ENCODE results near the gene CIAPIN1. TPM values are rescaled to one million over a fixed set of nuclear protein-coding genes. Genes with fewer than 3 reads are reported as not detected.

CIAPIN1 gene
- total RNA-seq, result 54.6 and 55.4 TPM in 2 replicates

GRCh38 chr16:57447186-57447962, at the start of gene CIAPIN1, which contains the start of gene COQ9:
Gene CIAPIN1 (minus strand): TSS chr16:57447385. CDS start chr16:57440928, 6,457 bp downstream.
Gene COQ9 (plus strand): TSS chr16:57447479. CDS start chr16:57447506, 27 bp downstream.

GRCh38 chr16:57485916-57486857, 39.0 kb upstream of the CIAPIN1 start, which contains the start of gene DOK4:
Gene DOK4 (minus strand): TSS chr16:57486493. CDS start chr16:57479507, 6,986 bp downstream.

GRCh38 chr16:57462209-57462977, 15.2 kb upstream of the CIAPIN1 start, which contains the start of gene POLR2C:
Gene POLR2C (plus strand): TSS chr16:57462679. CDS start chr16:57462725, 46 bp downstream.

GRCh38 chr16:57403965-57404817, 43.0 kb downstream of the CIAPIN1 start, which contains the start of gene CCL17:
Gene CCL17 (plus strand): TSS chr16:57404767. CDS start chr16:57413933, 9,166 bp downstream.

Other genes starting within 250 kb of the CIAPIN1 start
- 59.6 and 68.3 TPM in 2 replicates for gene ARL2BP, start 202.1 kb downstream of the CIAPIN1 start, total RNA-seq
- gene PLLP, start 162.7 kb downstream of the CIAPIN1 start, total RNA-seq, result 2.0 and 9.6 TPM in 2 replicates
- gene CCL22, start 88.6 kb downstream of the CIAPIN1 start, total RNA-seq, result not detected in 2 replicates
- gene CX3CL1, start 74.9 kb downstream of the CIAPIN1 start, total RNA-seq, result 2.4 and 12.9 TPM in 2 replicates
- not detected in 2 replicates for gene CCL17, start 42.6 kb downstream of the CIAPIN1 start, total RNA-seq
- 40.4 and 51.7 TPM in 2 replicates for gene COQ9, start 94 bp upstream of the CIAPIN1 start, total RNA-seq
- 104 and 118 TPM in 2 replicates for gene POLR2C, start 15.3 kb upstream of the CIAPIN1 start, total RNA-seq
- gene DOK4, start 39.1 kb upstream of the CIAPIN1 start, total RNA-seq, result 32.9 and 48.2 TPM in 2 replicates
- 10.6 and 24.1 TPM in 2 replicates for gene CCDC102A, start 89.2 kb upstream of the CIAPIN1 start, total RNA-seq
- 0.16 and 0.38 TPM in 2 replicates for gene ADGRG5, start 95.3 kb upstream of the CIAPIN1 start, total RNA-seq
- gene ADGRG1, start 181.2 kb upstream of the CIAPIN1 start, total RNA-seq, result 23.8 and 151 TPM in 2 replicates
- gene ADGRG3, start 220.9 kb upstream of the CIAPIN1 start, total RNA-seq, result not detected in 2 replicates
- gene DRC7, start 247.4 kb upstream of the CIAPIN1 start, total RNA-seq, result under 0.01 TPM in 1 of 2 replicates, not detected in the other

Measured in mesangial cell (primary cell).